Uterus (tissue), 2 donors: Measurements from ENCODE around the gene INPP5A.
"Not testable (repeated sequence)": the region's sequence is repeated elsewhere in the genome, so short reads cannot be mapped to it uniquely, and the experiment has no call there.

ENCODE experiments used
- CTCF ChIP-seq, 4 experiments: fragments of 200-600 bp in 2 of 4; fragments of 450-650 bp in 2 of 4; sonication (generic) in 2 of 4; IDR thresholded peaks; one replicate each; pipeline ENCODE4 v1.5.1; 2016 to 2019; ENCODE audit warnings: antibody characterized with exemption in 4 of 4, mild to moderate bottlenecking in 2 of 4, moderate library complexity in 1 of 4
- POLR2A ChIP-seq, 2 donors: fragments of 450-650 bp; IDR thresholded peaks; one replicate each; pipeline ENCODE4 v1.6.1; 2016; ENCODE audit warnings: antibody characterized with exemption in 2 of 2, mild to moderate bottlenecking in 1 of 2, moderate library complexity in 1 of 2

GRCh38 chr10:132772816-132773215 lies 235.2 kb downstream of the INPP5A start:
- not testable (repeated sequence) for TF ChIP-seq CTCF, POLR2A (IDR thresholded peaks at IDR 0.05)
